Dermis blood vessel endothelial cell (primary cell): ENCODE data around the gene ANKRD12. TPM values are rescaled to one million over a fixed set of nuclear protein-coding genes. Genes with fewer than 3 reads are reported as not detected.
A peak's percentile ranks its signal among the peaks of the same experiment; 100 is the strongest.

Experiments
- DNase-seq: peaks from one replicate; pipeline ENCODE4 v3.0.0; 2010
- total RNA-seq: library from RNA; depleted of rRNA; stranded (reverse); fragments of >200 nt; gene quantifications from 2 replicates; pipeline ENCODE4 v1.2.3, GENCODE V29; 2014

The ANKRD12 gene
- total RNA-seq, 1 donor from 2014 or later, result 50.2 TPM

DNA sequence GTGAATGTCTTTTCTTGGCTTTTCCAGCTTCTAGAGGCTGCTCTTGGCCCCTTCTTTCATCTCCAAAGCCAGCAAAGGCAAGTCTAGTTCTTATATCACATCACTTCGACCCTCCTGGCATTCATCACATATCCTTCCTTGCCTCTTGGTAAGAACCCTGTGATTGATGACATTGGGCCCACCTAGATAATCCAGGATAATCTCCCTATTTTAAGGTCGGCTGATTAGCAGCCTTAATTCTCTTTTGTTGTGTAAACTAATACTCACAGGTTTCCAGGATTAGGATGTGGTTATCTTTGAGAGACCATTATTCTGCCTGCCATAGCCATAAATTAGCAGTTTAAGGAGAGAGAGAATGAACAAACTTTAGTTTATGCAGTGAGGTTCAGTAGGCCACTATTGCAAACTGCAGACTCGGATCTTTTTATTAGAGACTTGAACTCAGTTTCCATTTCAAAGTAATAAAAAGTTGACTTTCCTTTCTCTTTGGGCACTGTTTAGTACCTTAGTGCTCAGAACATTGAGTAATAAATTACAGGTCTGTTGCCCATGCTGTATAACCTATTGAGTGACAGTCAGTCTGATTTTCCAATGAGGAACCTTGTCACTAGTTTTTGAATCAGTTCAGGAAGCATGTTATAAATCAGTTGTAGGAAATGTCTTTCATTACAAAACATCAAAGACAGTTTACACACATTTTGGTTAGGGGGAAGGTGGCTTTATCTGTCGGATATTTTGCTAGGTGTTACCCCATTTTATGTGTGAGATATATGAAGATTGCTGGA, 29.6 kb upstream of the ANKRD12 start:
- no peak for DNase-seq

DNA sequence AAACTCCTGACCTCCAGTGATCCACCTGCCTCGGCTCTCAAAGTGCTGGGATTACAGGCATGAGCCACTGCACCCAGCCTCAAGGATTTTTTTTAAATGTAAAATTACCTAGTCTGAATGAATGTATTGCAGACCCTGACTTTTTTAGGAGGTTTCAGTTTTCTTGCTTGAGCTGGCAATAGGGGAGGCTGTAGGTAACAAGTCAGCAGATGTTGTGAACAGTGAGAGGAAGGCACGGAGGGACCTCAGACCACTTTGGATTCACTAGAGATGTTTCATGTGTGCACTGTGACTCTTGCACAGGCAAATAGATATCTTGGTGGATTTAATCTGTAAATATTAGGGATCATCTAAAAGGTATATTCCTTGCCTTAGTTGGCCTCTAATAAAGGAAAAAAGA, 27.7 kb upstream of the ANKRD12 start:
- DNase-seq, result no peak

DNA sequence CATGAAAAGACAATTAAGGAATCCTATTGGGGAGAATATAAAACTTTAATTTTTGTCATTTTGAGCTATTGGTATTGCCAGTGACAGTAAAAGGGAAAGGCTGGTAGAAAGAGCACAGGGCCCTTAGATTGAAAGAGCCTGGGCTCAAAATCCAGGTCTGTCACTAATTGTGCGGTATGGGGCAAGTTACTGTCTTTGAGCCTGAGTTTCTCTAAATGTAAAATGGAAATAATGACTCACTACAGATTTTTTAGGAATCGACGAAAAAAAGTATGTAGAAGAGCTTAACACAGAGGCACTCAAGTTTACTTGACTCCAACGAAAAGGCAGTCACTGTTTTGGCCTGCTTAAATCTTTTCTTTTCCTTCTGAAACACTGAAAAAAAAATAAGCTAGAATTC, 27.1 kb upstream of the ANKRD12 start:
- no peak for DNase-seq

DNA sequence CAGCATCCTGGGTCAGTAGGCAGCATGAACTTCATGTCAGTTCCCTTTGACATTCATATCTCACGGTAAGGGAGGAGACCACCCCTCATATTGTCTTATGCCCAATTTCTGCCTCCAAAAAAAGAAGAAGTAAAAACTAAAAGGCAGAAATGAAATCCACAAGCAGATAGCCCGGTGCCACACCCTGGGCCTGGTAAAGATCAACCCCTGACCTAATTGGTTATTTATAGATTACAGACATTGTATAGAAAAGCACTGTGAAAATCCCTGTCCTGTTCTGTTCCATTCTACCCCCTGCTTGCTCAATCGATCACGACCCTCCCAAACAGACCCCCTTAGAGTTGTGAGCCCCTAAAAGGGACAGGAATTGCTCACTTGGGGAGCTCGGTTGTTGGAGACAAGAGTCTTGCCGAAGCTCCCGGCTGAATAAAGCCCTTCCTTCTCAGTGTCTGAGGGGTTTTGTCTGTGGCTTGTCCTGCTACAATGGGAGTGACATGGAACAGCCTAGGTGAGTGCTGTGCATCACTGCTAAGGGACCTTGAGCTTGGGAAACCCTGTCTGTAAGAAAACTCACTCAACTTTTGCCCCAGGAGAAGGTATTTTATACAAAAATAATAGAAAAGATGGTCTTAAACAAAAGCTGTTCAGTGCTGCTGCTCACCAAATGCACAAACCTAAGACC, 23.0 kb upstream of the ANKRD12 start:
- no peak for DNase-seq

DNA sequence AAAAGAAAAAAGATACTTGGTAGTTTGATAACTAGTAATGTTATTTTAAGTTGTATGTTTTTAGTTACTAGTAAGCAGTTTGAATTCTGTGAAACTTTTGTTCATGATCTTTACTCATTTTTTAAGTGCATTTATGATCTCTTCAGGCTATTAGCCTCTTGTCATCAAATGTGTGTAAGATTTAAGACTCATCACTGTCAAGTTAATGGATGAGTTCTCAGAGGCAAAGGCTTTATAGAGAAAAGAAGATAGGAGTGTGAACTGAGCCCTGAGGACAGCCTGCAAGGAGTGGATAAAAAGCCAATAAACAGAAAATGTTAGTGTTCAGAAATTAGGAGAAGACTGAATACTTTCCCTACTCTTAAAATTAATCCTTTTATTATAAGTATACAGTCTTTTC, 20.6 kb upstream of the ANKRD12 start:
- DNase-seq, result no peak

DNA sequence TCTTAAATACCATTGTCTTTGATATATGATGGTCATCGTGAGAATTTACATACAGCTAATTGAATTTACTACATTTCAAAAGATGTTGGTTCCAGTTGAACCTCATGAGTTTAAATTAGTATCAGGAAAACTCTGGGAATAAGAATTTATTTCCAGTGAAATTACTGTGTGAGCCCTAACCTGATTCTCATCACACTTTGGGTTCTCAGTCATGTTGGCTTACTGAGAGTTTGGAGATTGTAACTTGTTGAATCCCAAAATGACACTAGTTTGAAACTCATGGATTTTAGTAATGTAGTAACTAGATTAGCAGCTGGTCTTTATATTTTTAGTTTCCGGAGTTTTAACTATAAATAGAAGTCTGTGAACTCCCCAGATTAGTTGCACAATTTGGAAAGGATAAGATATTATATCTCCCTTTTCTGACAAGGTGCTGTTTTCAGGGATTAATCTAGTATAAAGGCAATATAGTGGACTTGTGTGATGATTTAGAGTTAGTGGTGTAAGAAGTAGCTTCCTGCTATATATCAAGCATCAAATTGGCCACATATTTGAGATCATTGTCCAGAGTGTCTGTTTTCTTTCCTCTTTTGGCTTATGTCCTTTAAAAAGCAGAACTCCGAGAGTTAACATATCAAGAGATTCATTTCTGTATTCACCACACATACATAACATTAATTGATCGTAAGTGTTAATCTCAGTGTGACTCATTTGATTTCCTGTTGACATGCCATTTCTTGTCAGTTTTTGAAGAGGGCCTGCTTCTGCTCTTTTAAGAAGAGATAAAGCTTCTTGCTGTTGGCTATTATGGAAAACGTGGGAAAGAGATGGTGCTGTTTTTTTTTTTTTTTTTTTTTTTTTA, 18.4 kb upstream of the ANKRD12 start:
- peak; percentile 58 for DNase-seq

DNA sequence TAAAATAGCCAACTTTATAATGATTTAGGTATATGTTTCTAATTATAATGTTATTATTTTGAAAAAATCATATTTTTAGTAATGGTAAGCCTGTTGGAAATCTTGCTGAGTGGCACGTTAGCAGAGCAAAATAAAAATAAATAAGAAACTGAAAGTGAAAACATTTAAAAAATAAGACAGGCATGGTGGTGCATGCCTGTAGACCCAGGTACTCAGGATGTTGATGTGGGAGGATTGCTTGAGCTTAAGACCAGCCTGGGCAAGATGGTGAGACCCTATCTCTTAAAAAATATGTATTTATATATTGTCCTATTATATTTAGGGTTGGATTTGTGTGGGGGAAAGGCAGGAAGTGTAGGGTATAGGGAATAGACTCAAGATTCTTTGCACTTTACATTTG, 15.8 kb upstream of the ANKRD12 start:
- DNase-seq, result no peak

DNA sequence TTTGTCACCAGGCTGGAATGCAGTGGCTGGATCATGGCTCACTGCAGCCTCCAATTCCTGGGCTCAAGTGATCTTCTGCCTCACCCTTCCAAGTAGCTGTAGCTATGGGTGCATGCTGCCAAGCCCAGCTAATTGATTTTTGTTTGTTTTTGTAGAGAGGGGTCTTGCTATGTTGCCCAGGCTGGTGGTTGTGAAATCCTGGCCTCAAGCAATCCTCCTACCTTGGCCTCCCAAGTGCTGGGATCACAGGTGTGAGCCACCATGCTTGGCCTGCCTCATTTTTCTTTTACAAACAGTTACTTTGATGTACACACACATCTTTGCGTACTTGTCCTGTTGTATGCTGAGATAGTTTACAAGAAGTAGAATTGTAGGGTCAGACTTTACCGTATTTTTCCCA, 13.1 kb upstream of the ANKRD12 start:
- no peak for DNase-seq

DNA sequence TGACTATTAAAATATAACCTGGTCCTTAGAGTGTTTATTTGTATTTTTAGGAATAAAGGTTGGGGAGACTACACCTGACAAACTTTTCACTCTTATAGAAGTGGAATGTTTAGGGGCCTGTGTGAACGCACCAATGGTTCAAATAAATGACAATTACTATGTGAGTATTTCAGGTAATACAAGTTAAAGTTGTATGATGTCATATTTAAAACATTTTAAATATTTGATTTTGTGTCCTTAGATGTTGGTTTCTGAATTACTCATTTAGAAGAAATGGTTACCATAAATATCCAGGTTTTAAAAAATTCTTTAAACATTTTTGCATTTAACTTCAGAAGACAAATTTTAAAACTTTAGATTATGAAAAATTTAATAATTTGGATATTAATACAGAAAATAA, 11.8 kb upstream of the ANKRD12 start:
- no peak for DNase-seq

DNA sequence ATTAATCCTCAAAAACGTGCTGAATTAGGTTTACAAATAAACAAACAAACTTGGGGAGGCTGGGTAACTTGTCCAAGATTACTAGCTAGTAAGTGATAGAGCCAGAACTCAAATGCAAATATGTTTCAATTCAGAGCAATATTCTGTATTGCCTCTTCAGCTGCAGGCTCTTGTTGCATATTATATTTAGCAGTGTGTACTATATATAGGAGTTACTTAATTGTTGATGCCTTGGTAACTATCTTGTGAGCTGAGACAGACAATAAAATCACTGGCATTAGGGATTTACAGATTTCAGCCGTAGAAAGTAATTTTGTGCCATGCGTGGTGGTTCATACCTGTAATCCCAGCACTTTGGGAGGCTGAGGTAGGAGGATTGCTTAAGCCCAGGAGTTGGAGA, 10.2 kb upstream of the ANKRD12 start:
- DNase-seq, result no peak

DNA sequence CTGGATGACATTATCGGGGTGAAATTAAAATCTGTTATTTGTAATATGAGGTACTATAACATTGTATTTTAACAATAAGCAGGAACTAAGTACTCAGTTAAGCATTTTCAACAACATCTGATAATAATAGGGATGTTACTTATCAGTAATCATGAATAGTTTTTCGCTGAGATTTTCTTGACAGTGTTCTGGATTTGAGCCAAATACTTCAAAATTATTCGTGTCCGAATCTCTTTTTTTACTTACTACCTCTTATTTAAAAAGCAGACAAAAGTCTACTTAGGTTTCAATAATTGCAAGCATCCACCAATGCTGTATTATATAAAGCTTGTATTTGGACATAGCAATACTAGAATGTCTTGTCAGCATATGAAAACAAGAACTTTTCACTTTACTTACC, 6.4 kb upstream of the ANKRD12 start:
- DNase-seq, result no peak

DNA sequence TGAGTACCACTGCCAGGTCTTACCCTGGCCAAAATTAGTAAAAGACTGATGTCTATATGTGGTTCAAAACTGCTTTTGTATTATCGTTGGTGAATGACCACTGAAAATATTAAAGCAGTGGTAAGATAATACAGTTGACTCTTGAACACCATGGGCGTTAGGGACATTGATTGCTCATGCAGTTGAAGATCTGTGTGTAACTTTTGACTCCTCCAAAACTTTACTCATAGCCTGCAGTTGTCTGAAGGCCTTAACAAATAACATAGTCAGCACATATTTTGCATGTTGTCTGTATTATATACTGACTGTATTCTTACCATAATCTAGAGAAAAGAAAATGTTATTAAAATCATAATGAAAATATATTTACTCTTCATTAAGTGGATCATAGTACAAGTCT, 5.8 kb upstream of the ANKRD12 start:
- no peak for DNase-seq

DNA sequence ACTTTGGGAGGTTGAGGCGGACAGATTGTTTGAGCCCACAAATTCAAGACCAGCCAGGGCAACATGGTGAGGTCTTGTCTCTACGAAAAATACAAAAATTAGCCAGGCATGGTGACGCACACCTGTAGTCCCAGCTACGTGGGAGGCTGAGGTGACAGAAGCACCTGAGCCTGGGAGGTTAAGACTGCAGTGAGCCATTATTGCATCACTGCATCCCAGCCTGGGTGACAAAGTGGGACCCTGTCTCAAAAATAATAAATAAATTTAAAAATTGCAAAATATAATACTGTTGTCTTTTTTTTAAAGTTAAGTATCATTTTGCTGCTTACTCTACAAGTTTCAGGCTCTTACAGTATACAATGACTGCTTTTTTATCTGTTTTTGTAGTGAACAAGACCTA, 4.0 kb upstream of the ANKRD12 start:
- DNase-seq, result no peak

DNA sequence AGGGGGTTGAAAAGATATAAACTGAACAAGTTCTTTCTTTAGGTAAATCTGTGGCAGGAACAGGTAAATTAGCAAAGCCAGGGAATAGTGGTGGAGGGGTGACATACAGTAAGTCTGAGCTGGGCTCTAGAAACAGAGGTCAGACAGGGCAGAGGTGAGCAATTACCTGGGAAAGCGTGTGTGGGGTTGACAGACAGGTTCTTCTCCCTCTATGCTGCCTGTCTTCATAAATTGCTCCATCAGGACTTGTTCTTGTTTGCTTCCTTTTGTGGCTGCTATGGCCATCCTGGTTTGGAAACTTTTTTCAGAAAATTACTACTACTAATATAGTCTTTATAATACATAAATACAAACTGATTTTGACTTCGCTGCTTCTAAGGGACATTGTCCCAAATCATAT, 3.4 kb upstream of the ANKRD12 start:
- DNase-seq, result no peak

DNA sequence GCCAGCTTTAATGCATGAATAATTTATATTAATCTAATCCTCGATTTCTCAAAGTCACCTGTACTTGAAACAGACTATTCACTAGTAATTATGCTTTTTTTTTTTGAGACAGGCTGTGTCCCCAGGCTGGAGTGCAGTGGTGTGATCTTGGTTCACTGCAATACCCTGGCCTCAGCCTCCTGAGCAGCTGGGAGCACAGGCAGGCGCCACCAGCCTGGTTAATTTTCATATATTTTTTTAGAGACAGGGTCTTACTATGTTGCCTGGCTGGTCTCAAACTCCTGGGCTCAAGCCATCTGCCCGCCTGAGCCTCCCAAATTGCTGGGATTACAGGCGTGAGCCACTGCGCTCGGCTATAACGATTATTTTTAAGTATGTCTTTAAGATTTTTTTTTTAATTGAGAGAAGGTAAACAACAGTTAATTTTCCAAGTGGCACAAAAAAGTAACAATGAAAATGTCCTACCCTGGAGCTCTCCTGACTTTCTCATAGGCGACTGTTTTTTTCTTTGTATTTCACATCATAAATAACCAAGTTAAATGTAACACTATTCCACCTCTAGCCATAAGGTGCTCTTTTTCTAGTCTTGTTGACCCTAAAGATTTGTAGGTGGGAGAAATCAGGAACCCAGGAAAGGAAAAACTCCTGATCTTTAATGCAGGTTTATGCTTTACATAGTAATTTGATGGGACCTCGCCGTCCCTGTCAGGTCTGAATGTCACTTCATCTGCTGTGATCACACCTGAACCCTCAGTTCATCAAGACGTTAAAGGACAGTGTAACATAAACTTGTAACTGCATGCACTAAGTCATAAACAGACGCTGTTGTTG, 1.3 kb upstream of the ANKRD12 start:
- DNase-seq, result no peak

DNA sequence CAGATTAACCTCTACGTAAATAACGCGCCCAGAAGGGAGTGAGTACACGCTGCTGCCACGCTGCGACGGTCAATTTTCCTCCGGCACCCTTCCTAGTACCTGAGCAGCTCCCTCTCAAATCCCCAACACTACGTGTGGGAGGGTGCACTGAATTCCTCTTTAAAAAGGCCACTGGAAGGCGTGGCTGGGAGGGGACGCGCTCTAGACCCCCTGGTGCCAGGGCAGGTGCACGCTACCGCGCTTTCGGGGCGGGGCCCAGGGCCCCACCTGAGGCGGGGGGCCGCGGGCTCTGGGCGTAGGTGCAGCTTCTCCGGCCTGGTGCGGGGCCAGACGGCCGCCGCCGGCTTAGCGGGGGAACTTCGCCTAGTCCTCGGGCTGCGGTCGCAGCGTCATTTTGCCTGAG, 668 bp upstream of the ANKRD12 start:
- peak; percentile 47 for DNase-seq

DNA sequence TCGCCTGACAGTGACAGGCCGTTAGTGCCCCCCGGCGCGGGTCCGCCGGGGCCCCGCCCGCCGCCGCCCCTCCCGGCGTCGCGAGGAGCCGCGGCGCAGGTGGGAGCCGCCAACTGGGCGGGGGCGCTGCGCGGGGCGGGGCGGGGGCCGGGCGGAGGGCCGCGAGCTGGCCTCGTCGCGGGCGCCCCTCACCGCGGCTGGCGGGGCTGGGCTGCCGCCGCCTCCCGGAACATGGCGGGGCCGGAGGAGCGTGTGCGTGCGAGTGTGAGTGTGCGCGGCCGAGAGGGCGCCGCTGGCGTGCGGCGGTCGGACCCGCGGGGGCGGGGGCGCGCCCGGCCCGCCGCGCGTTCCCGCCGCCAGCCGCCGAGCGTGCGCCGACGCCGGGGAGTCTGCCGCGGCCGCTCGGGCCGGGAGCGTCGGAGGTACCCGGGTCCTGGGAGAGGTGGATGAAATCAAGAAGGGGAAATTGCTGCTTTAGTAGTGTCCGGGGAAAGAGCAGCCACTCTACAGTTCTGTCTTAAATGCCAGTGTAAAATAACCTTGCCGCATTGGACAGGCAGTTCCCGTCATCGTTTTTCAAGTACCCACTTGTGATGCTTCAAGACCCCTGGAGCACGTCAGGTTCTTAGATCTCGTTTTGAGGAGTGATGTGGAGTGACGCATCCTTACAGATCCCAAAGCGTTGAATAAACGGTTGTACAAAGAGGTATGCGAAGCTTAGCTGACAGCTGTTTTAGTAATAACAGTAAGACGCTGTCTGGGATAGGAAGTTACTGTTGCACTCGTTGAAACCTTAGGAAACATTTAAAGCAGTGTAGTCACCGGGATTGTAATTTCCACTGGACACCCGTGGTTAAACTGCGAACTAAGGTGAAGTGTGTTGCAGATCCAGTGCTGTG, 836 bp downstream of the ANKRD12 start:
- DNase-seq, result peak; percentile 78

DNA sequence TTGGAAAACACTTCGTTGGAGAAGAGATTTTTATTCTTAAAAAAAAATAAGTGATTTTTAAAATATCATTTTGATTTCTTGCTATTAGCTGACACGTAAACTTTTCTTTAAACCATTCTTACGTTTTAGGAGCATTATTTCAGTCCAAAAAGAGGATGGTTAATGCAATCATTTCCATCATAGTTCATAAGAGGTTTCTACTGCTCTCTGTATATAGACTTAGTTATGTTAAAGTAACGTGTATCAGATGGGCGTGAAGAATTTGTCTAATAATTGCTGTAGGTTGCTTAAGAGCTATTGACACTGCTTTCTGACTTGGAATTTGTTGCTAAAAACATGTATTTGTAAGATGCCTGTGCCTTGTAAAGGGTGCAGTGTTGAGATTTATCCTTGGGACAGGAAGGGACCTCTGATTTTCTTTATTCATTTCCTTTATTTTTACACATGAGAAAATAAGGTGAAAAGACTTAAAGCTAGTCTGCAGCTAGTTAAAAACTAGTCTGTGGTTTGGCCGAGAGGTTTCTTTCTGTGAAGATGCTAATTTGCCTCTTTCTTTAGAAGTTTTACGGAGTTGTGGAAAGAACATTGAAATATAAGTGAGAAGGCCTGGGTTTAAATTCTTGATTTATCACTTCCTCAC, 2.9 kb downstream of the ANKRD12 start:
- no peak for DNase-seq

DNA sequence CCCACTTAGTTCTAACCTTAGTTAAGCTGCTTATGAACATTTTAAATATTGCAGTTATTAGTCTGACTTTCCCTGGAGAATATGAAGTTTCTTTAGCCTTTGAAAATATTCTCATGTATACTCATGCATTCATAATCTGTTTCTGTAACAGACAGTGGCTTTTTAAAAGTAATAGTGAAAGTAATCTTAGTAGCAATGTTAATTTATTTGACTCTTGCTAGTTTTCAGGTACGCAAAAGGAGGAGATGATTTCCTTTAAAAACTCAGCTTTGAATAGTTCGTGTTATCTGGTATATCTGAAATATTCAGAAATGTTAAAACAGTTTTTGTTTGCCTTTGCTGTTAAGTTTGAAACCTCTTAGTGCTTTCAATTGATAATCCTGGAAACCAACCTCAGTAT, 3.8 kb downstream of the ANKRD12 start:
- DNase-seq, result no peak

DNA sequence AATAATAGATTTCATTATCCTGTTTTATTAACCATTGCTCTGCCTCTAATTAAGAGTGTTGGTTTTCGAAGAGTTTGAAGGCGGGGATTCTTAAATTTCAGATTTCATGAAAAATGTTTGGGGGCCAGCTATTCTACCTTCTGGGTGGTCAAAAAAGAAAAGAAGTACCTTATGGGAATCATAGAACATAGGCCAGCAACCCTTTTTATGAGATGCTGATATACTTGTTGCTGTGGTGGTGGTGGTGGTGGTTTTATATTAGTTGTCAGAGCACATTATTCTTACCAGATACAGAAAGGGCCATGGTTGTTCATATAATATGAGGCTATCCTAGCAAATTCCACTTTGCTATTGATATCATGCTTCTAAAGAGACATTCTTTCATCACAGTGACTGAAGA, 4.4 kb downstream of the ANKRD12 start:
- no peak for DNase-seq

DNA sequence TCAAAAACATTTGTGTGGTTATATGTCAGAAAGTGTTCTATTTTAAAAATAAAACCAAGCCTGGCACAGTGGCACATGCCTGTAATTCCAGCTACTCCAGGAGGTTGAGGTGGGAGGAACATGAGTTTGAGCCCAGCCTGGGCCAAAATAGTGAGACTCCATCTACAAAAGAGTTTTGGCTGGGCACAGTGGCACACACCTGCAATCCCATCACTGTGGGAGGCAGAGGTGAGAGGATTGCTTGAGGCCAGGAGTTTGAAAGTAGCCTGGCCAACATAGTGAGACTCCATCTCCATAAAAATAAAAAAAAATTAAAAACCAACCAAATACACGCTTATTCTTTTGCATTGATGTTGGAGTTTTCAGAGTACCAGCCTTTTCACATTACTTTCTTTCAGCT, 9.6 kb downstream of the ANKRD12 start:
- no peak for DNase-seq
